HG02763 (cell line): ENCODE data around the gene LILRA6.

ENCODE experiments used
- ATAC-seq: cut with Tn5 transposase; IDR thresholded peaks from one replicate; pipeline ENCODE4 v1.9.1; 2021; ENCODE audit warnings: mild to moderate bottlenecking, moderate library complexity; ENCODE audit not compliant: unreplicated experiment

Gene LILRA6

DNA sequence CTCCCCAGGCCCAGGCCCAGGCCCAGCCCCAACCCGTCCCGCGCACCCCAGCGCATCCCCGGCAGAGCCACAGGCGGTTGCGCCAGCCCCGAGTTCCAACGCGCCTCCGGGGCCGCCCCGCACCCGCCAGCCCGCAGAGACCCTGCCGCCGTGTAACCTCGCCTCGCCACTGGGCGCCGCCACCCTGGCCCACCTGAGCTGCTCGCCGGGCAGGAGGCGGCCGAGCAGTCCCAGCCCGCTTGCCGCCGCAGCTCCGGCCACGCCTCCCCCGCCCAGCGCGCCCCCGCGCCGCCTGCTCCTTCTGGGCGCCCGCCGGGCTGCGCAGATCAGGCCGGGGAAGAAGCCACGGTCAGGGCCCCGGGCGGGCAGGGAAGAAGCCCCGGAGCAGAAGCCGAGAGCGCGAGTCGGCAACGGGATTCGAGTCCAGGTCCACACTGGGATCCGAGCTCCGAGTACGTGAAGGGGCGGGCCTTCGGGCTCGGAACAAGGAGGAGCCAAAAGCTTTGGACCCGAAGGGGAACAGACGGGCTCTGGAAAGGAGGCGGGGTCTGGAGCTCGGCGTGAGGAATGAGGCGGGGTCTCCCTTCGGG, 53.4 kb downstream of the LILRA6 start, which contains the start of gene MBOAT7:
Gene MBOAT7 (minus strand): TSS at position 436 of the 590 bp plus-strand sequence. CDS start 1,072 bp downstream, outside the sequence.
- ATAC-seq, result peak; percentile 19

- ATAC-seq, result no peak
These were observed 54.2 kb downstream of the LILRA6 start for GRCh38 chr19:54188215-54188871.

GRCh38 chr19:54186934-54187381, 55.6 kb downstream of the LILRA6 start:
- ATAC-seq, result no peak
